ENCODE measurements around the gene STARD10. TPM values are rescaled to one million over a fixed set of nuclear protein-coding genes. Genes with fewer than 3 reads are reported as not detected.

STARD10 gene
- total RNA-seq, 1 donor from 2014 or later: 43.3 TPM

DNA sequence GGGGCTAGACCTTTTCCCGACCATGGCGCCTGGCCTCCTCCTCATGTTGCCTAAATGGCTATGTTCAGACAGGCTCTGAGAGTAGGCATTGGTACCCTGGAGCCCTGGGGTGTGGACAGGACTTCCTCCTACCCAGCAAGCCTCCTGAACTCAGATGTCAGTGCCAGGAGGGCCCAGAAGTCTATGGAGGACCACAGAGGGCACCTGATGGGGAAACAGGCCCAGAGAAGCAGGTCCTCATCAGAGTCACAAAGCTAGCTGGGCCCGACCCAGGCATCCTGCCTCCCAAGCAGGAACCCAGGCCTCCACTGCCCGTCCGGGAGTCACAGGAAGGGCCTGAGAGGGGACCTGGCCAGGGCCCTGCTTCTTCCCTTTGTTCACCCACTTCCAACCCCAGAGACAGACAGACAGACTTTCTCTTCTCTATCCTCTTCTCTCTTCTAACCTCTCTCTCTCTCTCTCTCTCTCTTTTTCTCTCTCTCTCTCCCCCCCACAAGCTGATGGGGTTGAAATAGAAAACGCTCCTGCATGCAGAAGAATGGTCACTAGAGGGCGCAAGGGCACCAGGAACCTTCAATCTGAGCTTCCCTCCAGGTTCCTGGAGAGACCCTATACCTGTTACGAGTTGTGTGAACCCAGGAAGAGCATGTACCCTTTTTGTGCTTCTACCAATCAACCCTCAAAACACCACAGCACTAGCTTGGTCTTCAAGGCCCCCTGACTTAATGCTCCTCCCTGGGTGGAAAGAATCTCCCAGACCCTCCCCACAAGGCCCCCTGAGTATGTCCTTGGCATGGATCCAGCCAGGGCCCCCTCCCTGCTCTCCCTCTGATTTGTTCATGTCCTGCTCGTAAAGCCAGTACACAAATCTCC, 68.8 kb downstream of the STARD10 start:
- DNase-seq: peak; percentile 94

DNA sequence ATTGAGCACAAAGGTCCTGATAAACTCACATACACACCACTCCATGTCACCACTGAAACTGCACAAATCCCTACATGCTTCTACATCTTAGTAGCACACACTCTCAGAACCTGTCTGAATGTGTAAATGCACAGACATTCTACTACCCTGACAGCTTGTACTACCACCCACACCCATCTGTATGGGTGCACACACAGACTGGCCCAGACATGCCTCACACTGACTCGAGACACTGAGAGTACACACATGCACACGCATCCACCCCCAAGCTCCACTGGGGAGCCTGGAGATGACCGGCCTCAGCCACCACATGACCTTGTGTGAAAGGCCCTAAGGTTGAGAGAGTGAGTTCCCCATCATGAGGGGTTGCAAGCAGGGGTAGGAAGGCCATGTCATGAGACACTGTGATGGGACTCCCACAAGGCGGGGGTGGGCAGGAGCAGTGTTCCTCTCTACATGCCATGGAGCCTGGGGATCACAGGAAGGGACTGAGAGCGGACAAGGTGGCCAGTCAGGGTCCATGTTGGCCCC, 69.8 kb downstream of the STARD10 start:
- no peak for DNase-seq

DNA sequence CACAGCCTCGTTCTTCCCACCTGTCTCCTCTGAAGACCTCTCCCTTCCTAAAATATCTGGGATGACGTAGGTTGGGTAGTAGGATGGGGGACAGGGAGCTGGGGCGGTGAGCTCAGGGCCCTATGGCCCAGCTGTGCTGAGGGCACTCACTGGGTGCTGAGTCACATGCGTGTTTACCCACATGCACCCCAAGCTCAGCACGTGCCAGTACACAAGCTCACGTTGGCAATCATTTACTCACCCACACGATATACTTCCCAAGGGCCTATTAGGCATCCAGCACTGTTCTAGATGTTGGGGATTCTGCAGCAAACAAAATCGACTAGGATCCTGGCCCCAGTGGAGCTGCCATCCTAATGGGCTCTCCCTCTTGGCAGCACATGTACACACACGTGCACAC, 70.3 kb downstream of the STARD10 start:
- DNase-seq: no peak

DNA sequence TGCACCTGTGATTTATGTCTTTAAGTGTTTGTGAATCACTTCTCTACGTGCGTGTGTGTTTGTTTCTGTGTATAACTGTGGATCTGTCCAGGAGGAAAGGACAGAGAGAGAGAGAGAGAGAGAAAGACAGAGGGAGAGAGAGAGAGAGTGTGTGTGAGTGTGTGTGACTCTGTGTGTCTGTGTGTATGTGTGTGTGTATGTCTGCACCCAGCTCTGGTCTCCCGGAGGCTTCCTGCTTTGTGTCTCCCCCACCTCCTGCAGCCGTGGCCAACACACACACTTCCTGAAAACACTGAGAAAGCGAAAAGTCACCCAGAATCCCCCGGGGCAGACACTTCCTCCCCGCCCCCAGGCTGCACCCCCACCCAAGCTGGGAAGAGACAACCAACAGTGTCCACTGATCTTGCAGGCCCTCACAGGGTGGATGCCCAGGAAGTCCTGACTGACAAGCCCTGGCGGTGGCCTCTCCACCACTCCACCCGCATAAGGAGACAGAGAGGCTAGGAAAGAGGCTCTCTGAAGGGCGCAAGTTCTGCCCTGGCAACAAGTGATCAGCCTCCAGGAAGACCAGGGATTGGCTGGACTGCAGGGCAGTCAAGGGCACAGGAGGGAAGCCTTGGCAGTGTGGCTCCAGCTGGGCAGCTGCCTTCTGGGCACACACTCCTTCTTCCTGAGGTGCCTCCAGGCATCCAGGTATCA, 71.6 kb downstream of the STARD10 start:
- DNase-seq: peak; percentile 95

DNA sequence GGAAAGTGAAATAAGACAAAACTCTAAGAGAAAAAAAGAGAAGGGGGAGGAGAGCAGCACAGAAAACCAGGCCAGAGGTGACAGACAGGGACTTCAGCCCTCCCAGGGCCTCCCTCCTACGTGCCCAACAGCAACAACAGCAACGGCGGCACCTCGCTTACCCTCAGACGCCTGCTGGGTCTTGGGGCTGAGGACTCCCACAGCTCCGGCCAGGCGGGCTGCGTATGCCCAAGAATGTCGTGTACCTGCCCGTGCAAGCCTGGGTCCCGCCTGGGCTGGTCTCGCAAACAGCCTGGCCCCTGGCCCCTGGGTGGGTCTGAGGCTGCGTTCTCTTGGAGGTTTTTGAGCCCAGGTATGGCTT, 72.2 kb downstream of the STARD10 start:
- no peak for DNase-seq

DNA sequence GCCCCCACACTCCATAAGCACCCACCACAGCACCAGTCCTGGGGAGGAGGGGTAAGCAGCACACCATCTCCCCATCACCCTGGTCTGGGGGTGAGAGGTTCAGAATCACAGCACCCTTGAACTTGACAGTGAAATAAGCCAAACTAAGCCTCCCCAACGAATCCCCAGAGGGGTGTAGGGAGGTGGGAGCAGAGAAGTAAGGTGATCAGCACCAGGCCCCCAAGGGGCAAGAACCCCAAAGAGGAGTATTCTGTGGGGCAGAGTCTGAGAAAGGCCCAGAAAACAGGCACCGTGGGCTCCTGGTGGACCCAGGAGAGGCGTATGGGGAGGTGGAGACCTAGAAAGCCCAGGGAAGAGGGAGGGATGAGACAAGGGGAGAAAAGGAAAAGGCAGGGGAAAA, 72.6 kb downstream of the STARD10 start:
- no peak for DNase-seq

- no peak for DNase-seq
Observed at GRCh38 chr11:72720784-72721183, 73.1 kb downstream of the STARD10 start.

DNA sequence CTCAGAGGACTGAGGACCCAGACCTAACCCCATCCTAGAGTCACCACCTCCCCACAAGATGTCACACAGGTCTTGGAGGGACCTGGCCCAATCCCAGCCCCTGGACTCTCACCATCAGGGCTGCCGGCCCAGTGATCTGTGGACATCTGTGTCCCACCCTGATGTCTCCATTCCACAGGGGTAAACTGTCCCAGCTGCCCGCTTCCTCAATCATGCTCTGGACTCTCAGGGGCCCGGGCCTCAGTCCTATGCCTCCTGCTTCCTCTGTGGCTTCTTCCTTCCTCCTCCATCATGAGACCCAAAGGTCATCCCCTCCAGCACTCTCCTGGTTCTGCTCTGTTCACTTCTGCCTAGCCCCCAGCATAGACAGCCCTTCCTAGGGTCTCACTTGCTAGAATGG, 73.8 kb downstream of the STARD10 start:
- no peak for DNase-seq

DNA sequence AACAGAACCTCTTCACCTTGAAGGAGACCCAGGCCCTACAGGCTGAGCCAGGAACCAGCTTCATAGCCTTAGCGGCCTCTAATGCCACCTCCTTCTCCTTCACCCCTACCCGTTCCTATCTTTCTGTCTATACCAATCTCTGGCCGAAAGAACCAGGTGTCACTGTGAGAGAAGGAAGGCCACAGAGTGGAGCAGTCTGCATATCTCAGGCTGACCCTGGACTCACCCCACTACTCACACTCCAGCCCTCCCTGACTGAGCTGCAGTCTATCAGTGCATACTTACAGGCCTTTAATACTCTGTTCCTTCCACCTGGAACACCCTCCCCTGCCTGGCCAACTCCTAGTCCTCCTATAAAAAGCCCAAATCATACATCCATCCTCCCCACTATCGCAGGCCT, 74.3 kb downstream of the STARD10 start:
- DNase-seq: no peak

- DNase-seq: no peak
Observed at GRCh38 chr11:72719144-72719543, 74.7 kb downstream of the STARD10 start.

- no peak for DNase-seq
Observed at GRCh38 chr11:72718101-72718501, 75.7 kb downstream of the STARD10 start.

- no peak for DNase-seq
Observed at GRCh38 chr11:72716788-72717435, 76.9 kb downstream of the STARD10 start.

DNA sequence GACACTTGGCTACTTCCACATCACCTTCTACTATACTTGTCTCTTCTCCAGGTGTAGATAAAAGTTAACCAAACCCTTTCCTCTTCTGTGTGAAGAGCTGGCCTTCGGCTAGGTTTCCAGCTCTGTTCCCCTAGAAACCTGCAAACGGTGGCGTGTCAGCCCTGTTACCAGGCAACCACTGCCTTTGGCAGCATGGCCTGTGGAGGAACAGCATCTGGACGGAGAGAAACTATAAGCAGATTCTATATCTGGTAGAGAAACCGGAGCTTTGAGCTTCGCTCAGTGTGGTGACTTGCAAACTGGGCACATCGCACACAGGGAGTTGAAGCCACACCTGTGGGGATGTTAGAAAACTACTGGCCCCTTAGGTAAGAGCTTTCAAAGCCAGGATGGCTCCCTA, 77.6 kb downstream of the STARD10 start:
- DNase-seq: peak; percentile 83

GRCh38 chr11:72712841-72713240, 81.0 kb downstream of the STARD10 start:
- DNase-seq: no peak

DNA sequence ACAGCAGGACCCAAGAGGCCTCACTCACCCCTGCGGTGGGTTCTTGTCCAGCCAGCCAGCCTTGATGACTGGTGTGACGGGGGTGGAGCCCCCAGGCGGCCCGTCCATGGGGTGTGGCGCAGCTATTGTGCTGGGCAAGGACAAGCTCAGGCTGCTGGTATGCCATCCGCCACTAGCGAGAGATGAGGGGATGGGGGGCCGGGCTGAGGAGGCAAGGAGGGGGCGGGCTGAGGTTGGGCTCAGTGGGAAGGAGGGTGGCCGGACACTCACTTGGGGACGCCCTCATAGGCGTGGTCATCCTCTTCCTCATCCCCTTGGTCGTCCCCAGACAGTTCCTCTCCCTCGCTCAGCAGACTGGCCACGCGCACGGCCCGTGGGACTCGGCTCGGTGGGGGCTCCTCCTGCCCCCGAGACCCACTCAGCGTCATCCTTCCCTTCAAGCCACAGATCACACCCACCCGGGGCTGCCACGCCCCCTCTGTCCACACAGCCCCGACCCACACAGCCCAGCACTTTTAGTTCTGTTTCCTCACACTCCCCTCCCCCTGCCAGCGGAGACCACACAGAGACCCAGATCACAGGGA, 81.6 kb downstream of the STARD10 start:
- no peak for DNase-seq

- no peak for DNase-seq
Observed at GRCh38 chr11:72711141-72711540, 82.7 kb downstream of the STARD10 start.

GRCh38 chr11:72710278-72710677, 83.6 kb downstream of the STARD10 start:
- no peak for DNase-seq

GRCh38 chr11:72709478-72710238, 84.2 kb downstream of the STARD10 start:
- no peak for DNase-seq

- no peak for DNase-seq
Observed at GRCh38 chr11:72707032-72707431, 86.8 kb downstream of the STARD10 start.

DNA sequence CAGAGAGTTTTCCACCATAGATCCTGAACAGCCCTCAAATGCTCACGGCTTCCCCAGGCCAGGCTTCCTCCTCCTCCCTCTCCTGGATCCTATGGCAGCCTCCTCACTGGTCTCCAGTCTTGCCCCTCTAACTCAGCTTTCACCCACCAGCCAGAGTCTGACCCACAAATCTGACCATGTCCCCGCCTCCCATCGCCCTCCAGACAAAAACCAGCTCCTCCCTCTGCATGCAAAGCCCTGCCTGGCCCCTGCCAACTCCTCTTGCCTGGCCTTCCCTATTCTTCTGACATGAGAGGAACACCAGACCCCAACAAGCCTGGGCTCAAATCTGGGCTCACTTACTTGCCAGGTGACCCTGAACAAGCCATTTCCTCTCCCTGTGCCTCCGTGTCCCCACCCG, 87.3 kb downstream of the STARD10 start:
- DNase-seq: no peak

GRCh38 chr11:72705442-72706365, 88.1 kb downstream of the STARD10 start:
- no peak for DNase-seq
